Fibroblast of skin of abdomen (primary cell): Measurements from ENCODE around the gene RBMS3.

Source experiments
- DNase-seq: peaks from one replicate; pipeline ENCODE4 v3.0.0-alpha.2; 2013

Gene RBMS3

DNA sequence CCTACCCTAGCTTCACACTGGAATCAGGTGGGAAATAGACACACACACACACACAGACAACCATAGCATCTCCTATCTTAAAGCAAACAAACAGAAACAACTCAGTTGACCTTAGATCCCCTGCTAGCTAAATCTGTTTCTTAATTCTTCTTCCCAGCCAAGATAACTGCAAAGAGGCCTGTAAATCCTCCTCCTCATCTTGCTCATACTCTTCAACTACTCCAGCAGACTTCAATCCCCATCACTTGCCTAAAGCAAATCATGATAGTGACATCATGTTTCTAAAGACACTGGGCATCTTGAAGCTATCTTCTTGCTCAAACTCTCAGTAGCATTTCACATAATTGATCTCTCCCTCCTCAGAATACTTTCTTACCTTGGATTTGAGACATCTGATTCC, 303.0 kb downstream of the RBMS3 start:
- no peak for DNase-seq

DNA sequence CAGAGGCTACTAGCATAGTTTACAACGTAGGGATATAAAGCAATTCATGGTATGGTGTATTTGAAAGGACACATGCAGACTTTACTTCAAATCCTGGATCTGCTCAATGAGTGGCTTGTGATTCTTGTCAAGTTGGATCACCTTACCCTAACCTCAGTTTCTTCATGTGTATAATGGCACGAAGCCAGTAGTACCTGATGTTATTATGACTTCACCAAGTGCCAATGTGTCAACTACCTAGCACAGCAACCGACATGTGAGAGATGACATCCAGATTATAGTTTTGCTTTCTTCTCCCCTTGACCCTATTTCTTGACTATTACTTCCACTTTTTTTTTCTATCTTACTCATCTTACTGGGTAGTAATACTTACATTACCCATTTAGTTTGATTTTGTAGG, 304.5 kb downstream of the RBMS3 start:
- DNase-seq, result no peak

DNA sequence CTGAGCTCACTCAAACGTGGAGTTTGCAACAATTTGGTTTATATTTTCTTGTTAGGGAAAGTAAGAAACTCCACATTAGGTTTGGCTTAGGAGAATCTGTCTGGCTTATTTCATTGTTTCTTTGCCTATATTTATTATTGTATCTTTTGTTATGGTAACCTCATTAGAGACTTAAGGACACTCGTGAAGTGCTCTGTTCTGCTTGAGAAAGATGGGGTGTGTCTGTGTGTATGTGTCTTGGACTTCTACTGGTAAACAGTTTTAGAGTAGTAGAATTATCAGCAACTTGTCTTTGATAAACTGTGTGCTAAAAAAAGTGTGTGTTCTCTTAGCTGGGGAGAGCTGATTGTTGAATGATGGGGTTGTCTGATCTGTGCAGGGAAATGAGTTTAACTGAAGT, 306.5 kb downstream of the RBMS3 start:
- no peak for DNase-seq

DNA sequence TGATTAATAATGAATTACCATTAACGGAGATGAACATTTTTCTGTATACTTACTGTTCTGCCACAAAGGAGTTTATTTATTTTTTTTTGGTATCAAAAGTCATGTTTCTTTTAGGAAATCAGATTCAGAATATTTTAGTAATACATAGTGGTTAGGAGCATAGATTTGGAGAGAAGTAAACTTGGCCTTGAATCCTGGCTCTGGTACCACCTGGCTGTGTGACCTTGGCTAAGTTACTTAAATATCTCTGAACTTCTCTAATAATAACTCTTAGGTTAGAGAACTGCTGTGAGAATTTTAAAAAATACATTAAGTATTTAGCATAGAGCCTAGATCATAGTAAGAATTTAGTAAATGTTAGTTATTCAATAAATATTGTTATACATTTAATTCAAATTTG, 309.1 kb downstream of the RBMS3 start:
- DNase-seq, result no peak

DNA sequence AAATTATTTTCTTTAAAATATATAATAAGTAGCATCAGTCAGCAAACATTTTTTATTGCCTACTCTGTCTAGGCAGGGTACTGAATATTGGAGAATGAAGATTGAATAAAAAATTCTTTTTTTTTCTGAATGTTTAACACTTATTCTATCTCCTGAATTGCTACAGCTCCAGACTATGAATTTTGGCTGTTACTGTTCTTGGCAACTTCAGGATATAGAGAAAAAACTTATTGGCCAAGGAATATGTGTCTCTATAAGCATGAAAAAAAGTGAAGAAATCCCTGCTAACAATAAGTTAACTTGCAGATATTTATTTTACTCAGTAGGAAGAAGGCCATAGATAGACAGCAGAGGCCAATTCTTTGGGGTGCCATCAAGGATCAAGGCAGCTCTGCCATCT, 309.6 kb downstream of the RBMS3 start:
- DNase-seq, result no peak

DNA sequence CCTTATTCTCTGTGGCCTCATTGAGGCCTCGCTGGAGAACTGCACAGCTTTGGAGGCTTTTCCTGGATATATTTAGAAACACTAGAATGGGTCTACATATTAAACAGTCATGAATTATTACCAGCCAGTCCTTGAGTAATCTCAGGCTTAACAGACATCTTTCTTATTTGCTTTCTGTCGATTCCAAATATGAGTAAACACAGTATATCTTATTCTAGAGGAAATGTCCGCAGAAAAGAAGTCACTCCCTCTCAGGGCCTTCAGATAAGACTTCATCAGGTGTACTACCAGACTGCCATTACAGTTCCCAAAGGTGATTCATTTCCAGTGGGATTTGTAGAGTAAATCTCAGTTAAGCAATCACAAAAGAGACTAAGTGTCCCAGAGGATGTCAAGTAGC, 310.7 kb downstream of the RBMS3 start:
- no peak for DNase-seq

DNA sequence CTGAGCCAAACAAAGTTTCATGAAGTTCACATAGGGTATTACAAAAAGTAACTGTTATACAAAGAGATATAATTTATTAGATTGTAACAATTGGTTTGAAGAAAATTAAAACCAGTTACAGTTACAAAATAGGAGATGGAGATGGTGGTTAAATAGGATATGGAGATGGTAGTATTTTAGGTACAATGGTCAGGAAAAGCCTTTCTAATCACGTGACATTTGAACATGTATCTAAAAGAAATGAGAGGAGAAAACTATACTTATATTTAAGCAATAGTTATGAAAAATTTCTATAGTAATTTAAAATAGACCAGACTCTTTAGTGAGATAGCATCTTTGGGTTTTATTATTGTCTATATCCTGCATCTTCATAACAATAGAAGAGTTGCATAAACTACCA, 312.9 kb downstream of the RBMS3 start:
- no peak for DNase-seq

DNA sequence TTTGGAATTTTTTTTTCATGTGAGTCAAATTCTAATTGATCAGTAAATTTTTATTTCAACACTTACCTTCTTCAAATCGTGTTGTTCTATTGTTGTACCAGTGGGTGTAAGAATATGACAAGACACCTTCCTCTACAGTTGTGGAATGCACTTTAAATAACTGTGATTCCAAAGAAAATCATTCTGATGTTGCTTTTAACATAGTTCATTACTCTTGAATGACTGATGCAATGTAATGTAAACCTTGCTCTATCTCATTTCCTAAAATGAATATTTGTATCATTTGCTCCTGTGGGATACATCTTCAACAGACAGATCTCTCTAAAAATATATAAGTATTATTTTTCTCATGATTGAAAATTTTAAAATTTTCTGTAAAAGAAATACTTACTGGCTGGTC, 313.4 kb downstream of the RBMS3 start:
- DNase-seq, result peak; percentile 72

DNA sequence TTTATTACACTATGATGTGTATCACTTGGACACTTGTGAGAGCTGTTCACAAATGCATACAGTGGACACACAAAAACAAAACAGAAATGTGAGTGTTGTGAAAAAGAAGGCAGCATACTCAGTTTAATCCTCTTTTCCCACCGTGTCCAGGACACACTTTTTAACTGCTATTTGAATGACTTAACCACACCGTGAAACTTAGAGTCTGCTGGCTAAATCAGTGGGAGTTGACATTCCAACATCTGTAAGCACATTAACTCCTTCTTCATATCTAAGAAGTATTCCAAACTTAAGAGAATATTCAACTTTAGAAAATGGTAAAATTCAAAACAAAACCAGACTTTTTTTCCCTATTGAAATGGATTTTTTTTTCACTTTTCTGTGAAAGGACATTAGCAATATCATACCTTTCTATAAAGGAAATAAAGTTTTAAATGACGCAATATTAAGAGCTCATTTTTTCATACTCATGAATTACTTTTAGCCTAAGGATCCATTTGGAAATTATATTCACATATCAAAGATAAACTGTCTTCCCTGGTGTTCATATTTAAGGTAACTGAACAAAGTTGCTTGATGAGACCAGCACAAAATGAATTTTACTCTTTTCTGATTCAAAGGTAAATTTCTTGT, 316.6 kb downstream of the RBMS3 start:
- DNase-seq, result peak; percentile 42

DNA sequence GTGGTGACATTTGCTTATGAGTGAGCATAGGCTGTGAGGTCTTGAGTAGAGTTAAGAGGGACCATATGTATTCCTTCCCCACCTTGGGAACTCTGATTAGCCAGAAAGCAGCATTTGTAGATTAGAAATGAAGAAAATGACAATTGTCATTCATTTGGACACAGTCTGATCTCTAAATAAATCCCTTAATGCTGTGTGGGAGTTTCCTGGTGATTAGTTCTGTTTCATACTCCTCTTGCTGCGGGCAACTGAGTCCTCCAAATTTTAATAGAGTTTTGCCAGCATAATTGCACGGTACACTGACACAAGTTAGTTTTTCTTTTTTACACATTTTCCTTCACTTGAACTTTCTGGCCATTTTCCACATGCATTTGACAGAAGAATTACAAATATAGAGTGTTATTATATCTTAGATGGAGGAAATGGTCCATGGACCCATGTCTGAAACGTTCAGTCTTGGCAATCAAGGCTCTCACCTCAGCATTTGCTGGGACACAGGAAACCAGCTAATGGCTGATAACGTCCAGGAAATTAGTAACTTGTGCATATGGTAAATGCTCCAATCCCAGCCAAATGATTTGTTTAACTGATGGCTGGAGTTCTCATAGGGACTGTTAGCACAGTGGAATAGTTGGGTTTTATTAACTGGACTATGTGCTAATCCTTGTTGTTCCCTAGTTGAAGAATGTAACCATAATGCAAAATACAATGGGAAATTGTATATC, 321.2 kb downstream of the RBMS3 start:
- DNase-seq, result no peak

DNA sequence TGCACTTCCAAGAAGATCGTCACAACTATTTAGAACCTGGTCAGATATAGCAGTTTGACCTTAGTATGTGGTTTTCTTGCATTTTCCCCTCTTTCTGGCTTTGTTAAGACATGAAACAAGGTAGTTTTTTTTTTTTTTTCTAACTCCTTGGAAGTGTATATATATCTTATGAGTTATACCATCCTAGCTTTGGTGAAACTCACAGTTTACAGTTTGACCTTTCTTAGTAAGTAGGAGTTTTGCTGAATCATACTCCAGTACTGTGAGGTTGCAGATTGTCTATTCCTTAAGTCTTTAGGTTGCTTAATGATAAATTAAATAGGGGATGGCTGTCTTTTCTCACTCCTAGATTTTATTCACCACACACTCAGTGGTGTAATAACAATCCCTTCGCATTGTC, 325.0 kb downstream of the RBMS3 start:
- peak; percentile 65 for DNase-seq

DNA sequence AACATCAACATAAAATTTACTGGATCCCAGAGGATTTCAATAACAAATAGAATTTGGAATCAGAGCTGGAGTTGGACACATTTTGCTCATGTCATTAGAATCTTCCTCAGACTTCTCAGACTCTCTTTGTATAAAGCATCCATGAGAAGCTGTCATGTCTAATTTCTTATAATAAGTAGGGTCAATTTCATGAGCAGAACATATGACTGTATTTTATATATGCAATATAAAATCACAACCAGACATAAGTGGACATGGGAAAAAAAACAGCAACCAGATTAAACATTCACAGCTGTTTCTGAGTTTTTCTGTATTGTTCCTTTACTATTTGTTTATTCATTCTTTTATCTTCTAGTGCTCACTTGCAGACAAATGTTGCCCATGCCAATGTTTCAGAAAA, 325.5 kb downstream of the RBMS3 start:
- no peak for DNase-seq

DNA sequence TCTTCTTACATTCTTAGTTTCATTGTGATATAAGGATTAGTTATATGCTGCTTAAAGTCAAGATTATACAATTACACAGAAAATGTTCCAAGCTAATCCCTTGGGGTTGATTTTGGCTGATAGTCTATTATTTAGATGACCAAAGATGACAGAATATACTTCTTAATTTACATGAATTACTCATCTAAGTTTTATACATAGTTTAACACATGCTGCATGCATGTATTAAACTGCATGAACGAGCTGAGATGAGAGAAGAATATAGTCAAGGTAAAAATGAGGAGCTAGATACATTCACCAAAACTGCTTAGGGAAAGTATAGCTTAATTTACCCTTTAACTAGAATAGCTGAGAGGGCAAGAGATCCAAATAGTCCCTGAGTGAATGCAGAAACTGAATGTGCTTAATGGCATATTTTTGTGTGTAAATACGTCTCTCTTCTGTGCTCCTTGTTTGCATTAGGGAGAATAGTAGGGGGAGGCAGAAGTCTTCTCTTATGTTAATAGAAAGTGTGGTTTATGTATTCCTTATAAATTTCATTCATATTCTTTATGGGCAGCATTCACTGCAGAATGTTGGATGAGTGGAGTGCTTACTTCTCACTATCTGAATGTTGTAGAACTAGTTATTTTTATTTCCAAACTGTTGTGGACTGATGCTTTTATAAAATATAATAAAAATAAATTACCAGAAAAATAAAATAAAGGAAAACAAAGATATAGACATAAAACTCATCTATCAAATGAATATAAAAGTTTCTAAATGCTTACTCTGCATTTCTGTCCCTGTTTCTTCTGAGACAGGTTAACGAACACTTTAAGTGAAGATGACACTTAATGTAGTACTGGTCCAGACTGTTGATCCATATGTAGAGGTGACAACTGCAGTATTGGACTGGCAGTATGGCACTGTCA, 327.8 kb downstream of the RBMS3 start:
- DNase-seq, result no peak

DNA sequence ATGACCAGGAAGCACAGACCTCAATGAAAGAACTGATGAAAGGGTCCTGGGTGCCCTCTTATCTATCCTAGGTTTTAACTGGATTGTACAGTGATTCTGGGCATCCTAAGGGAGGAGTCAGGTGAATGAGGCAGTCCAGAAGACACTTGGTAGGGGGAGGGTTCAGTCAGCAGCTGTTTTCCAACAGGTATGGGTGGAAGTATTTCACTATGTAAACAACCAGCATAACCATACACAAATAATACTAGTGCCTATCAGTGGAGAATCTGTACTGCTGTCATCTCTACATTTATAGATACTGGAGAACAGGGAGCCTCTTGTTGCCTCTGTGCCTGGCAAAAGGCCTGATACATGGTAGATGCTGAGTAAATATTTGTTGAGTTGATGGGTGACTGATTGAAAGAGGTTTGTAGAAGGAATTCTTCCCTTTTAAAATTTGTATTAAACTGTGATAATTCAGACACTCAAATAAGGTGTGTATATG, 328.5 kb downstream of the RBMS3 start:
- no peak for DNase-seq

DNA sequence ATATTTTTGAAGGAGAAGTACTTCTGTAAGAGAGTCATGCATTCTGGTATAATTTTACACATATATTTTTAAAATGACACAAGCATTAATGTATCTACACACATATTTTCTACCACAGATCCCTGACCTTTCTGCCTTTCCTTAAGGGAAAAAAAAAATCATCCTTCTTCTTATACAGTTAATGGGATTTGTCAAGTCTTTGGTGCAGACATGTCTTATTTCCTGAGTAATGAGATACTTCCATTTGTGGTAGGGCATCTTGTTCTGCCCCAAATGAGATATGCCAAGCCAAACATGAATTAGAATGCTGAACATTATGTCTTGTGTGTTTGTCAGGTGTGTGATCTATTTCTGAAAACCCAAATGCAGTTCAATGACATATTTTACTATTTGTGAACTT, 329.9 kb downstream of the RBMS3 start:
- DNase-seq, result peak; percentile 28

DNA sequence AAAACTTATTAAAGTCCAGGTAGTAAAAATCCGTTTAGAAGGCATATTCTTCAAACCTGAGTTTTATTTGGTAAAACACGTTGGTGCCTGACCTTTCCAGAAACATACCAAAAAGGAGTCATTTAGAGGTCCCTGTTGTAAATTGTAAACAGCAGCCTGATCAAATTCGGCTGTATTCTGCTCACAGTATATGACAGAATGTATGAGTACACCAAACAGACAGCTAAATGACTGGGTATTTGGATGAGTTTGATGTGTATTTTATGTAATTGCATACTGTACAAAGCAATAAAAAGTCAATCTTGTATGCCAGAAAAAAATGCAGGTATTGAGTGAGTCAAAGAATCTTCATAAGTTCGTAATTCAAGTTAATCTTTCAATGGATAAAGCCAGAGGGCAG, 330.4 kb downstream of the RBMS3 start:
- no peak for DNase-seq

DNA sequence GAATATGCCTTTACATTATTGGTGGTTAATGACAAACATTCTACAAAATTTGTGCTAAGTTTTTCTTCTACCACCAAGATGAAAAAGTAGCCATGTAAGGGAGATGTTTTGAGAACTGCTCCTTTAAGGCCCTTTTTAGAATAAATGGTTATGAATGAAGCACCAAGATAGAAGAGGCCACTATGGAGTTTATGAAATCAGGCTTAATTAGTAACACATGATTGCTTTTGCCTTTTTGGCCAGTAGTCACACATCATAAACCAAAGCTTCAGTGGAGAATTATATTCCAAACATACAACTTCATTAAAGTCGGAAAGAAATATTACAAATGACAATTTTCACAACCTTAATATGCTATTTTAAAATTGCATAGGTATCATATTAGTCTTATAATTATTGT, 331.7 kb downstream of the RBMS3 start:
- peak; percentile 40 for DNase-seq

DNA sequence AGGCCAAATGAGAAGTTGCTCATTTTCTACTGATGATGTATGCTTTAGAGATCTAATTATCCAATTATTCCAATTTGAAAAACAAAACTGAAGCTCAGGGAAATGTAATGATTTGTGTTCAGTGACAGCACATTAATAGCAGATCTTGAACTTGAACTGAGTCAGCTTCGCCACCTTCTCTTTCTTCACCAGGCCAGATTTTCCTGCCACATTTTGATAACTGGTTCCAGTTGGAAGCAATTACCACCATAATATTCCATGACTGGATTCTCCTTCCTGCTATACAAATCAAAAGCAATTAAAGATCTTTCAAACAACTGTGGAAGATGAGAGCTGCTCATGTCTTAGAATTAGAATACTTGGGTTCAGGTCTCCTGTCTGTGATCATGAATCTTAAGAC, 334.1 kb downstream of the RBMS3 start:
- no peak for DNase-seq

DNA sequence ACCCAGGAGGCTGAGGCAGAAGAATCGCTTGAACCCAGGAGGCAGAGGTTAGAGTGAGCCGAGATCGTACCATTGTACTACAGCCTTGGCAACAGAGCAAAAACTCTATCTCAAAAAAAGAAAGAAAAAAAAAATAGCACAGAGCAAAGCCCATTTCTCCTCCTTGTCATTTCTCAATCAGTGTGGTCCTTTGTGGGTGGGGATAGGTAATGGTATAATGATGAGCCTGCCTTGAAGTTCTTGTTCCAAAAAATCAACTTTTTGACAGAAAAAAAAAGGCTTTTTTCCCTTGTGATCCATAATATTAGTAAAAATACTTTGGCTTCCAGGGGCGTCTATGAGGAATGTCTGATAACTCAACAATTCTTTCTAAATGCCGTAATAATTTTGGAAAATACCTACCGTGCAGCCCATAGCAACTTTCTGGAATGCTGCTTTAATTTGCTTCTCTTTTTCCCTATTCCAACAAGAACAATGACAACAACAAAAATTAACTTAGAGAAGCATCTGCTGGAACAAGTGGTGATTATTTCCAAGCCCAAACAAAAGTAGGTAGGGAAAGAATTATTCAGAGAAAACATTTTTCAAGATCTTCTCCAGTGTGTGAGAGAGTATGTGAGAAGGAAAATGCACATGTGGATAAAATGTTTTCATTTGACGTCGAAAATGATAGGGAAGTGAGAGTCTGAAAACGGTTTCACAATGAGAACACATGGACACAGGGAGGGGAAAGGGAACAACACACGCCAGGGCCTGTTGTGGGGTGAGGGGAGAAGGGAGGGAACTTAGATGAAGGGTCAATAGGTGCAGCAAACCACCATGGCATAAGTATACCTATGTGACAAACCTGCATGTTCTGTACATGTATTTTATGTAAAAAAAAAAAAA, 337.8 kb downstream of the RBMS3 start:
- DNase-seq, result peak; percentile 27

DNA sequence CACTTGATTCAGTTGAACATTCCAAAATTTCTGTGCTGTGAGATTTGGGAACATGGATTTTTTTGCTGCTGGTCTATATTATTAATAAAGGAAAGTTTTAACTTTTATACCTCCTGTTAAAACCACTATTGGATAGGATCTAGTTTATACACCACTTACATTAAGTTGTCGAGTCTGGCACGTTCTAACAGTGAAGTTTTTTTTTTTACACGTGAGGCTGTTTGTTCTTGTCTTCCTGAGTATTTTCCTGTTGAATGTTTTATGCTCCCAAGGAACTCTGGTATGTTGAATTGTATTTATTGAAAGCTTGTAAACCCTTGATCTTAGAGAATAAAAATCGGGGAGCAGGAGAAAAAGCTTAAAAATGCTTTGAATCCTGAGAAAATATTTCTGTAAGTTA, 338.8 kb downstream of the RBMS3 start:
- no peak for DNase-seq

DNA sequence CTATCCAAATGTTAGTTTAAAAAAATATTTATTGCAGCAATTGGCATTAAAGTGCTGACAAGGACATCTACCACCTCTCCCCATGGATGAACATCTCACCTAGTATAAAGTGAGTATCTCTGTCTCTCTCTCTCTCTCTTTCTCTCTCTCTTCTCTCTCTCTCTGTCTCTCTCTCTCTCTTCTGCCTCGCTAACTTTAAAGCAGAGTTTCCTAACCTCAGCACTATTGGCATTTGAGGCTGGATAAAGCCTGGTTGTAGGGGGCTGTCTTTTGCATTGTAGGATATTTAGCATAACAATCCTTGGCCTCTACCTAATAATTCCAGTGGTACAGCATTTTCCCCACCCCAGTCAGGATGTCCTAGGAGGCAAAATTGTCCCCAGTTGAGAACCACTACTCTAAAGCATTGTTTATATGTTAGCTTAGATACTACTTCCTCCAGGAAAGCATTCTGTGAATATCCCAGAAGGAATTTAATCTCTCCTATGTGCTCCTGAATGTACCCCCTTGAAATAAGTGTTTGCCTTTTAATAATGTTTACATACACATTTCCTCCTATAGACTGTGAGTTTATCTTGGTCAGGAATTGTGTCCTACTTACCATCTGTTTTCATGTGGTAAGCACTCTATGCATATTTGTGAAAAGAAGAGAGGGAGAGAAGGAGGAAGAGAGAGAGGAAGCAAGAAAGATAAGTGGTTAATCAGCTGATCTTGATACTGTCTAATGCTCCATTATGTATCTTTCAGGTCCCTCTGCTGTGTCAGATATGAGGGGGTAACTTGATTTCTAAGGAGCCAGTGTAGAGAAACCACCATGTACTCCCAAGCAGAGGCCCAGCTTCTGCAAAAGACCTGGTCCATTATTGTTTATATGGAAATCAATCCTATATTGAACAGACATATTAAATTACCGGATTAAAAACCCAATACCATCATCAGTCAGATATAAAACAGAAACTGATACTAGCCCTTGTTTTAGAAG, 346.6 kb downstream of the RBMS3 start:
- DNase-seq, result no peak
